Endodermal cell (in vitro differentiated cells): ENCODE results near the gene CCT6A. TPM values are rescaled to one million over a fixed set of nuclear protein-coding genes. Genes with fewer than 3 reads are reported as not detected.
A peak's percentile ranks its signal among the peaks of the same experiment; 100 is the strongest.
"Not testable (repeated sequence)": the region's sequence is repeated elsewhere in the genome, so short reads cannot be mapped to it uniquely, and the experiment has no call there.

ENCODE experiments used
- DNase-seq: peaks from one replicate; pipeline ENCODE4 v3.0.0-alpha.2; 2017
- H3K27ac ChIP-seq: 2 replicates; pipeline ENCODE4 v1.5.1; 2013; ENCODE audit warnings: mild to moderate bottlenecking, low read depth, low read length, moderate library complexity
- H3K27me3 ChIP-seq: 2 replicates; pipeline ENCODE4 v1.6.1; 2013; ENCODE audit warnings: mild to moderate bottlenecking, low read length, moderate library complexity; ENCODE audit not compliant: insufficient read depth, control insufficient read depth, poor library complexity, severe bottlenecking
- H3K36me3 ChIP-seq: 2 replicates; pipeline ENCODE4 v1.7.0; 2013; ENCODE audit warnings: mild to moderate bottlenecking, low read length, moderate library complexity; ENCODE audit not compliant: control insufficient read depth, insufficient read depth
- H3K4me1 ChIP-seq: one replicate; pipeline ENCODE4 v1.7.0; 2013; ENCODE audit warnings: low read length; ENCODE audit not compliant: control insufficient read depth, insufficient read depth
- H3K4me3 ChIP-seq: 2 replicates; pipeline ENCODE4 v1.5.1; 2013; ENCODE audit warnings: mild to moderate bottlenecking, low read length, moderate library complexity
- H3K9ac ChIP-seq: 2 replicates; pipeline ENCODE4 v1.6.1; 2013; ENCODE audit warnings: mild to moderate bottlenecking, low read length, moderate library complexity; ENCODE audit not compliant: poor library complexity, severe bottlenecking; ENCODE audit errors: extremely low read depth
- H3K9me3 ChIP-seq: 2 replicates; pipeline ENCODE4 v1.6.1; 2013; ENCODE audit warnings: mild to moderate bottlenecking, low read length, moderate library complexity; ENCODE audit not compliant: control insufficient read depth
- H3K27ac Mint-ChIP-seq: 2 replicates; pipeline ENCODE4 v1.8.0; 2020; ENCODE audit warnings: mixed read lengths
- H3K27me3 Mint-ChIP-seq: 2 replicates; pipeline ENCODE4 v1.8.0; 2021; ENCODE audit warnings: mild to moderate bottlenecking, mixed read lengths; ENCODE audit not compliant: insufficient read depth
- H3K36me3 Mint-ChIP-seq: 2 replicates; pipeline ENCODE4 v1.8.0; 2020; ENCODE audit warnings: low read depth, mixed read lengths
- H3K4me1 Mint-ChIP-seq: 2 replicates; pipeline ENCODE4 v1.8.0; 2020; ENCODE audit warnings: mixed read lengths
- H3K4me3 Mint-ChIP-seq: 2 replicates; pipeline ENCODE4 v1.8.0; 2020; ENCODE audit warnings: mild to moderate bottlenecking, moderate library complexity, mixed read lengths
- H3K9me3 Mint-ChIP-seq: 2 replicates; pipeline ENCODE4 v1.8.0; 2020; ENCODE audit warnings: mild to moderate bottlenecking, mixed read lengths
- CTCF ChIP-seq: fragments of 200-600 bp; sonication (generic); conservative IDR thresholded peaks from 2 replicates; pipeline ENCODE4 v1.5.0; 2021; ENCODE audit warnings: antibody characterized with exemption, mild to moderate bottlenecking
- WGBS, 2 experiments: methylation state at CpG; one replicate each; pipeline versions ENCODE4 v1.1.5 to v1.1.7; 2013; ENCODE audit warnings: missing lambda C conversion rate in 2 of 2, mixed read lengths in 1 of 2; ENCODE audit not compliant: insufficient coverage in 1 of 2, insufficient read length in 1 of 2; 5-methylcytosine and 5-hydroxymethylcytosine counted together
- total RNA-seq, 2 donors: library from RNA; stranded (reverse); fragmentation: NEBNext Ultra II Directional in 1 of 2; extraction: Animal tissue kit (Norgen Biotek cat#: 25700) in 1 of 2; gene quantifications; 2 replicates in 1 of 2; 3 replicates in 1 of 2; pipeline ENCODE4 v1.2.1, GENCODE V29; 2021

CCT6A gene
- total RNA-seq, 2 donors from 2014 or later: 225 to 230 TPM

- H3K27me3 ChIP-seq: no peaks in the 10 kb centered on the region
- peak overlapping the region; percentile 78 for H3K9ac ChIP-seq
- H3K27ac Mint-ChIP-seq: peak overlapping the region; percentile 83
- H3K4me3 ChIP-seq: peak overlapping the region; percentile 88
- H3K36me3 Mint-ChIP-seq: peaks cover 28% of the 10 kb centered on the region
- H3K9me3 ChIP-seq: no peaks in the 10 kb centered on the region
- H3K4me3 Mint-ChIP-seq: peak overlapping the region; percentile 64
- no peaks in the 10 kb centered on the region for H3K4me1 Mint-ChIP-seq
- H3K9me3 Mint-ChIP-seq: no peaks in the 10 kb centered on the region
- WGBS, 2 experiments: 1 to 4% methylated on average over 9 to 27 of the region's 27 CpGs
- peak; percentile 69 for TF ChIP-seq CTCF
- no peaks in the 10 kb centered on the region for H3K4me1 ChIP-seq
- peak; percentile 96 for DNase-seq
- H3K27me3 Mint-ChIP-seq: no peaks in the 10 kb centered on the region
- H3K36me3 ChIP-seq: peaks cover 20% of the 10 kb centered on the region
- H3K27ac ChIP-seq: peak overlapping the region; percentile 39
Measured at GRCh38 chr7:56033671-56034432, 17.7 kb upstream of the CCT6A start.

- Histone ChIP-seq H3K9ac (no peak overlapping the region), H3K4me1 (no peaks in the 10 kb centered on the region), H3K27me3 (no peaks in the 10 kb centered on the region), H3K27ac (no peak overlapping the region), H3K9me3 (no peaks in the 10 kb centered on the region), H3K36me3 (peaks cover 3% of the 10 kb centered on the region), H3K4me3 (no peak overlapping the region)
- no peaks in the 10 kb centered on the region for H3K27me3 Mint-ChIP-seq
- H3K4me3 Mint-ChIP-seq: no peak overlapping the region
- peaks cover 27% of the 10 kb centered on the region for H3K36me3 Mint-ChIP-seq
- WGBS, 2 experiments: 90 to 93% methylated on average over 3 of the region's 3 CpGs
- H3K9me3 Mint-ChIP-seq: no peaks in the 10 kb centered on the region
- no peak overlapping the region for H3K27ac Mint-ChIP-seq
- H3K4me1 Mint-ChIP-seq: no peaks in the 10 kb centered on the region
- DNase-seq: no peak
- no peak for TF ChIP-seq CTCF
Measured at GRCh38 chr7:56040730-56041129, 10.8 kb upstream of the CCT6A start.

- H3K9me3 Mint-ChIP-seq, H3K27ac ChIP-seq, H3K27me3 Mint-ChIP-seq, H3K9me3 ChIP-seq, H3K4me3 Mint-ChIP-seq, DNase-seq, H3K4me3 ChIP-seq, H3K9ac ChIP-seq, H3K4me1 ChIP-seq, H3K36me3 ChIP-seq, H3K27me3 ChIP-seq: not testable (repeated sequence)
- peaks cover 22% of the 10 kb centered on the region for H3K36me3 Mint-ChIP-seq
- H3K4me1 Mint-ChIP-seq: peaks cover 10% of the 10 kb centered on the region
- 93 to 100% methylated on average over 1 of the region's 2 CpGs for WGBS, 2 experiments
- peak overlapping the region; percentile 66 for H3K27ac Mint-ChIP-seq
Measured at GRCh38 chr7:56045758-56046157, 5.8 kb upstream of the CCT6A start.
